ENCODE results near the gene OR2T12. TPM values are rescaled to one million over a fixed set of nuclear protein-coding genes. Genes with fewer than 3 reads are reported as not detected.
"Not testable (repeated sequence)": the region's sequence is repeated elsewhere in the genome, so short reads cannot be mapped to it uniquely, and the experiment has no call there.

OR2T12 gene, protein sequence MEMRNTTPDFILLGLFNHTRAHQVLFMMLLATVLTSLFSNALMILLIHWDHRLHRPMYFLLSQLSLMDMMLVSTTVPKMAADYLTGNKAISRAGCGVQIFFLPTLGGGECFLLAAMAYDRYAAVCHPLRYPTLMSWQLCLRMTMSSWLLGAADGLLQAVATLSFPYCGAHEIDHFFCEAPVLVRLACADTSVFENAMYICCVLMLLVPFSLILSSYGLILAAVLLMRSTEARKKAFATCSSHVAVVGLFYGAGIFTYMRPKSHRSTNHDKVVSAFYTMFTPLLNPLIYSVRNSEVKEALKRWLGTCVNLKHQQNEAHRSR
- polyA plus RNA-seq (ENCODE audit: insufficient read depth in 1 of 5, insufficient read length in 5 of 5, low replicate concordance in 1 of 5): under 1 TPM in 3 of 5 donors, not detected in 2; 0.03 to 0.04 (median 0.03) TPM
- long read RNA-seq, donor 1: 0 reads
- long read RNA-seq, donor 2: 0 reads
- long read RNA-seq, donor 3: 0 reads
- long read RNA-seq, donor 4: 0 reads
- long read RNA-seq, donor 5: 0 reads
- long read RNA-seq, donor 6: 0 reads
- long read RNA-seq, donor 7: 0 reads
- long read RNA-seq, donor 8: 0 reads

DNA sequence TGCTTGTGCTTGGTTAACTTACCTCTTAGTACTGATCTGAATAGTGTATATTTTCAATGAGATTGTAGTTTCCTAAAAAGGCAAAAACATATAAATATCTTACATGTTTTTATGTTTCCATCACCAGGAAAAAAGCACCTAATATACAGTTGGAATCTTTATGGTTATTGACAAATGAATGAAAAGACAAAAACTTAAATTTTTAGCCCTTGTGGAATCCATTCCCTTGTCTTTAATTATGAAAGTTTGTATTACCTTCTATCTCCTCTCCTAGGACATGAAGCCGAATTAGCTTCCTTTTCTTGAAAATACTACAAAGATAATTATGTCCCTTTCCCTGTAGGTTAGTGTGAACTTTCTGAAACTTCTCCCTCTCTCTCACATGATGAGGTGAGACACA is at the start of gene OR2T12:
TSS of gene OR2T12 (minus strand) at position 101 of the 400 bp plus-strand sequence. CDS start 7,846 bp downstream, outside the sequence.
- DNase-seq: no peak

DNA sequence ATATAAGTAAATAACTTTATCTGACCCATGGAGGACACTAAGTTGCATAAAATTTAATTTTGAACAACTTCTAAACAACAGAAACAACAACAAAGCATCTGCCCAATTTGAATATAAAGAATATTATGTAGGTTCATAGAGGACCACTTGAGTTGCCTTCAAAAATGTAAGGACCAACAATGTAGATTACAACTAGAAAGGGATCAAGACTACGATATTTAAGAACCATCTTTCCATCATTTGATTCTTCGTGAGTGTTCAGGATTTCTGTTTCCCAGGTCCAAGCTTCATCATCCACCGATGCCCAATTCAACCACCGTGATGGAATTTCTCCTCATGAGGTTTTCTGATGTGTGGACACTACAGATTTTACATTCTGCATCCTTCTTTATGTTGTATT is 45.3 kb upstream of the OR2T12 start, which contains the start of gene OR14C36:
TSS of gene OR14C36 (plus strand) at position 301 of the 400 bp plus-strand sequence. CDS start at position 301, 0 bp downstream.
- no peak for DNase-seq

DNA sequence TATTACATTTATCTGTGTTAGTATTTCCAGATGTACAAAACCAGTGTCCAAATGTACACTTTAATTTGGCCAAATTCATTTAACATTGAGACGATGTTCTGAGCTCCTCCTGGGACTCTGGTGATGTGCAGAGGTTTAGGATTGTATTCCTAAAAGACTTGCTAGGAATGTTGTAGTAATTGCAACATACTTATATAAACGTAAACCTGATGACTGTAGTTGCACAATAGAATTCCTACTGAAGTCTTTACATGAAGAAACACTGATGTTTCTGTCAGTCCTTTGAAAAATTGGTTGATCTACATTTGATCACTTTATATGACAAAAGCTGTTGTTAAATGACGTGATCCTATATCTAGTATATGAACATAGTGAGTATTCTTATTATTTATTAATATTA is 40.2 kb upstream of the OR2T12 start:
- DNase-seq: no peak

DNA sequence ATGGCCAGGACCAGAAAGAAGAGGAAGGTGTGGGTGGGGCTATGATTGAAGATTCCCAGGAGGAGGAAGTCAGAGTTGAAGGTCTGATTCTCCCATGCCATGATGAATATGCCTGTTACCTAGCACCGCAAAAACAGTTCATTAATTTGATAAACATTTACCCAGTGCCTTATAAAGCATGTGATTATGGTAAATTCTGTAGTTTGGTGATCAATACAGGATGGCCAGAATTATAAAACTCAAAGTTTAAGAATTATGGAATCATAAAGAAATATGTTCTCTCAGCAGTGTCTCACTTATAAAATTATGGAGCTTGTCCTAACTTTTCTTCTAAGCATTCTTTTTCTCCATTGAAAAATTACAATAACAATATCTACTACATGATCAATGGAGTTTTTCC is 21.2 kb upstream of the OR2T12 start, which contains the start of gene OR2M7:
TSS of gene OR2M7 (minus strand) at position 101 of the 400 bp plus-strand sequence. CDS start at position 101, 0 bp downstream.
- DNase-seq: no peak

DNA sequence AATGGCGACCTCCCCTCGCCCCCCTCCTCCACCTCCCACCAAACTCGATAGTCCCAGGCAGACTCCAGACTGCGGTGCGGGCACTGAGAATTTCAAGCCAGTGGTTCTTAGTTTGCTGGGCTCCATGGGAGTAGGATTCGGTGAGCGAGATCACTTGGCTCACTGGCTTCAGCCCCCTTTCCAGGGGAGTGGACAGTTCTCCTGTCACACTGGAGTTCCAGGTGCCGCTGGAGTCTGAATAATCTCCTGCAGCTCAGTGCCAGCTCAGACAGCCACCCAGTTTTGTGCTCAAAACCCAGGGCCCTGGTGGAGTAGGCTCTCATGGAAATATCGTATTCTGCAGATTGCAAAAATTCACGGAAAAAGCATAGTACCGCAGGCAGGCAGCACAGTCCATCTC is 13.6 kb upstream of the OR2T12 start:
- DNase-seq: no peak

DNA sequence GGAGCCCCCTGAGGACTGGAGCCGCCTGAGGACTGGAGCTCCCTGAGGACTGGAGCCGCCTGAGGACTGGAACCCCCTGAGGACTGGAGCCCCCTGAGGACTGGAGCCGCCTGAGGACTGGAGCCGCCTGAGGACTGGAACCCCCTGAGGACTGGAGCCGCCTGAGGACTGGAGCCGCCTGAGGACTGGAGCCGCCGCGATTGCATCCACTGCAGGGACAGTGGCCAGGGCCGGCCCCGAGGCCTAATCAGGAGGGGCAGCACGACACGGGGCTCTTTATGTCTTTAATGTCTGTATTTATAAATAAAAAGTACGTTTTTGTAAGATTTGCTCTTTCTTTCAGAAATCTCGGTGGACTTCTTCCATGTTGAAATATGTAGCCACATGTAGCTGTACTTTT is 3.5 kb upstream of the OR2T12 start:
- DNase-seq: not testable (repeated sequence)

DNA sequence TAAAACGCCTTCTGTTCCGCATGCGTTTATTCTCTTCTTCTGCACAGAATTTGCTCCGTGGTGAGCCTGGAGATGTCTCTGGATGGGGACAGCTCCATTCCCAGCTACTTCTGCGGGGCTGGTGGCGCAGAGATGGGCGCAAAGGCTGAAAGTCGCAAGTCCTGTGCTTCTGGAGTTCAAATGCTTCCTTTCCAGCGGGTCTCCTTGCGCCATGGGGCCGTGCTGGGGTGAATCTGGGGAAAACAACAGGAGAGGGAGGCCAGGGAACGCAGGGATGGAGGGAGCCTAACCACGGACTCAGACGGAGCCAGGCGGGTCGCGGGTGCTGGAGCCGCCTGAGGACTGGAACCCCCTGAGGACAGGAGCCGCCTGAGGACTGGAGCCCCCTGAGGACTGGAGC is 2.9 kb upstream of the OR2T12 start:
- DNase-seq: no peak

DNA sequence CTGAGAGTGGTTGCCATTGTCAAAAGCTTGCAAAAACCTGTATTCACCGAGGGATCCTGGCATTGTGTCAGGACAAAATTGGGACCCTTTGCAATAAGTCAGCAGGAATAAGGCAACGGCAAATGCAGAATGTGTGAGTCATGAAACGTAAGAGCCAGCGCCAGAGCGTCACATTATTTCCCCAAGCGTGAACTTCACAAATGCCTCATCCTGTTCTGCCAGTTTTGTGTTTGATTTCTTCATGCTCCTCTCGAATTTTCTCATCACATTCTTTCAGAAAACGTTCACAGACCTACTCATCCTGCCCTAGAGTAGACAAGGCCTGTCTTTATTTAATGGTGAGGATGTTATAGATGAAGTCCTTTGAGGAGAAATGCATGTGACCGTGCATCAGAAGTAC is 2.4 kb upstream of the OR2T12 start:
- DNase-seq: not testable (repeated sequence)

DNA sequence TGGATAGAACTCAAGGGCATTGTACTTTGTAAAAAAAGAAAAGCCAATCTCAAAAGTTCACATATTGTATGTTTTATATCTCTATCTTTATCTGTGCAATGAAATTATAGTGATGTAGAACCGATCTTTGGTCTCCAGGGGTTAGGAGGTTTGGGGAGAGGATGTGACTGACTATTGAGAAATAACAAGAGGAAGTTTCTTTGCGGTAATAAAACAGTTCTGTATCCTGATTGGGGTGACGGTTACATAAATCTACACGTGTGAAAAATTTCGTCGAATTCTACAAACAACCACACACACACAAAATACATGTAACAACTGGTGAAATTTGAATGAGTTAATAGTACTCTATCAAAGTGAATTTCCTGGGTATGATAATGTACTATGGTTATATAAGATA is 14.8 kb downstream of the OR2T12 start:
- DNase-seq: no peak

DNA sequence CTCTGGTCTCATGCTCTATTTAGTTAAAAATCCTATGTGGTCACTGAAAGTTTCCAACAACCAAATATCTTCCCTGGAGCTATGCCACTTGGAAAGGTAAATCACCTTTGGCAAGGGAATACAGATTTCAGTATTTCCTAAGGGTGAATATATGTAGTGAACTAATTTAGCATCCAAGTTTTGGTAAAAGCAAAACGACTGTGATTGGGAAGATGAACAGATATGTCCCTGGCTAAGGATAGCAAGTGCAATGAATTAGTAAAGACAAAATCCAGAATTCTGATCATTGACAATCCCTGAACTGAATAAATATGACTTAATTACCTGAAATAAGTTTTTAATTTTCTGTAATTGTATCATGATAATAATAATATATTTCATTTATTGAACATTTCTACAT is 25.3 kb downstream of the OR2T12 start, which contains the start of gene OR2T33:
TSS of gene OR2T33 (minus strand) at position 101 of the 400 bp plus-strand sequence. CDS start 4,162 bp downstream, outside the sequence.
- no peak for DNase-seq

DNA sequence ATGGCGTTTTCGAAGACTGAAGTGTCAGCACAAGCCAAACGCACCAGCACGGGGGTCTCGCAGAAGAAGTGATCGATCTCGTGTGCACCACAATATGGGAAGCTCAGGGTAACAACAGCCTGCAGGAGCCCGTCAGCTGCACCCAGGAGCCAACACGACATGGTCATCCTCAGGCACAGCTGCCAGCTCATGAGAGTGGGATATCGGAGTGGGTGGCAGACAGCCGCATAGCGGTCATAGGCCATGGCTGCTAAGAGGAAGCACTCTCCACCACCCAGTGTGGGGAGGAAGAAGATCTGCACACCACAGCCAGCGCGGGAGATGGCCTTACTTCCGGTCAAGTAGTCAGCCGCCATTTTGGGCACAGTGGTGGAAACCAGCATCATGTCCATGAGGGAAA is 30.0 kb downstream of the OR2T12 start:
- DNase-seq: not testable (repeated sequence)

DNA sequence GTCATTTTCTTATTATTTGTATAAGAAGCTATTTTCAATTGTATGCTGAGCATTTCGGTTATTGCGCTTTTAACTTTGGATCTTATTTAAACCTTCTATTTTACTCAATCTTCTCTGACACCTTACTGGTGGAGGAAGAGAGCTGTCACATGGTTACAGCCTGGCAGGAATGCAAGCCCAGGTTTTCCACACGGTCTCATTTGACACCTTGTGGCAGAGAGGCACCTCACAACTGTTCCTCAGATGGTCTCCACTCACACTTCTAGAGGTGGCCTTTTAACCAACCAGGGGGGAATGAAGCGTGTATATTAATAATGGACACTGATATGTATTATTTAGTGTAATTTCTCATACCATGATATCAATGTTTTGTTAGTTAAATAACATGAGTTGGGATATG is 35.0 kb downstream of the OR2T12 start:
- no peak for DNase-seq

DNA sequence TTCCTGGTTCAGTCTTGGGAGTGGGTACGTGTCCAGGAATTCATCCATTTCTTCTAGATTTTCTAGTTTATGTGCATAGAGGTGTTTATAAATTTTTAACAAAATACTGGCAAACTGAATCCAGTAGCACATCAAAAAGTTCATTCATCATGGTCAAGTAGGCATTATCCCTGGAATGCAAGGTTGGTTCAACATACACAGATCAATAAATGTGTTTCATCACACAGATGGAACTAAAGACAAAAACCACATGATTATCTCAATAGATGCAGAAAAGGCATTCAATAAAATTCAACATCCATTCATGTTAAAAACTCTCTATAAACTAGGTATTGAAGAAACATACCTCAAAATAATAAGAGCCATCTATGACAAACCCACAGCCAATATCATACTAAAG is 43.9 kb downstream of the OR2T12 start:
- DNase-seq: not testable (repeated sequence)

DNA sequence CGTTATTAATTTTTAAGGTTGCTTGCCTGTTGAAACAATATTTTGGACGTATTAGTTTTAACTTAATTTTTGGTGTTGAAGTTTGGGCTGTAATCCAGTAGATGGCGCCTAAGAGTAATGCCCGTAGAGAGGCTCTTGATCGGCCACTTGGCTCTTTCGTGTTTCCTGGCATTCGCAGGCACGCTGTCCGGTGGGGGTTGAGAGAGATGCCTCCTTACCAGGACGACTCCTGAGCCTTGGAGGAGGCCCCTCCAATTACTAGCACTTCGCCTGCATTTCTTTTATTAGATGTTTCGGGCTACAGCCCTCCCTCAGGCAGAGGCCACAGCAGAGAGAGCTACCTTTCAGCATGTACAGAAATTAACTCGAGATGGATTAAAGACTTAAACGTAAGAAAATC is 60.0 kb downstream of the OR2T12 start:
- no peak for DNase-seq

Other genes starting within 250 kb of the OR2T12 start
- gene OR2L13, start 208.2 kb downstream of the OR2T12 start, polyA plus RNA-seq (ENCODE audit: insufficient read depth in 1 of 5, insufficient read length in 5 of 5, low replicate concordance in 1 of 5): not detected
- gene OR2M5, start 158.3 kb downstream of the OR2T12 start, polyA plus RNA-seq (ENCODE audit: insufficient read depth in 1 of 5, insufficient read length in 5 of 5, low replicate concordance in 1 of 5): not detected
- gene OR2M2, start 128.6 kb downstream of the OR2T12 start, polyA plus RNA-seq (ENCODE audit: insufficient read depth in 1 of 5, insufficient read length in 5 of 5, low replicate concordance in 1 of 5): not detected
- under 1 TPM; 0.01 to 0.04 (median 0.03) TPM for gene OR2M3, start 106.2 kb downstream of the OR2T12 start, polyA plus RNA-seq (ENCODE audit: insufficient read depth in 1 of 5, insufficient read length in 5 of 5, low replicate concordance in 1 of 5)
- under 1 TPM in 4 of 5 donors, not detected in 1; 0.01 to 0.08 (median 0.05) TPM for gene OR2M4, start 72.0 kb downstream of the OR2T12 start, polyA plus RNA-seq (ENCODE audit: insufficient read depth in 1 of 5, insufficient read length in 5 of 5, low replicate concordance in 1 of 5)
- gene OR2T33, start 25.4 kb downstream of the OR2T12 start, polyA plus RNA-seq (ENCODE audit: insufficient read depth in 1 of 5, insufficient read length in 5 of 5, low replicate concordance in 1 of 5): not detected
- not detected for gene OR2M7, start 21.1 kb upstream of the OR2T12 start, polyA plus RNA-seq (ENCODE audit: insufficient read depth in 1 of 5, insufficient read length in 5 of 5, low replicate concordance in 1 of 5)
- gene OR14C36, start 45.4 kb upstream of the OR2T12 start, polyA plus RNA-seq (ENCODE audit: insufficient read depth in 1 of 5, insufficient read length in 5 of 5, low replicate concordance in 1 of 5): not detected
- gene OR2T4, start 58.2 kb upstream of the OR2T12 start, polyA plus RNA-seq (ENCODE audit: insufficient read depth in 1 of 5, insufficient read length in 5 of 5, low replicate concordance in 1 of 5): not detected
- gene OR2T6, start 72.3 kb upstream of the OR2T12 start, polyA plus RNA-seq (ENCODE audit: insufficient read depth in 1 of 5, insufficient read length in 5 of 5, low replicate concordance in 1 of 5): not detected
- not detected for gene OR2T1, start 99.6 kb upstream of the OR2T12 start, polyA plus RNA-seq (ENCODE audit: insufficient read depth in 1 of 5, insufficient read length in 5 of 5, low replicate concordance in 1 of 5)
- not detected for gene OR2T2, start 142.2 kb upstream of the OR2T12 start, polyA plus RNA-seq (ENCODE audit: insufficient read depth in 1 of 5, insufficient read length in 5 of 5, low replicate concordance in 1 of 5)
- not detected for gene OR2T3, start 169.9 kb upstream of the OR2T12 start, polyA plus RNA-seq (ENCODE audit: insufficient read depth in 1 of 5, insufficient read length in 5 of 5, low replicate concordance in 1 of 5)
- not detected for gene OR2T5, start 185.2 kb upstream of the OR2T12 start, polyA plus RNA-seq (ENCODE audit: insufficient read depth in 1 of 5, insufficient read length in 5 of 5, low replicate concordance in 1 of 5)
- gene OR2G6, start 204.6 kb upstream of the OR2T12 start, polyA plus RNA-seq (ENCODE audit: insufficient read depth in 1 of 5, insufficient read length in 5 of 5, low replicate concordance in 1 of 5): under 1 TPM in 4 of 5 donors, not detected in 1; 0.03 to 0.08 (median 0.04) TPM

All from right lung (tissue), 10 donors.